Ishikawa (cell line): ENCODE results near the gene TBC1D5.

Experiments
- CEBPB ChIP-seq: IDR thresholded peaks from 2 replicates; pipeline ENCODE4 v1.6.1; 2012
- CREB1 ChIP-seq: IDR thresholded peaks from 2 replicates; pipeline ENCODE4 v1.6.1; 2012; ENCODE audit warnings: low read depth
- EGR1 ChIP-seq: IDR thresholded peaks from 2 replicates; pipeline ENCODE4 v1.6.1; 2012
- EP300 ChIP-seq: IDR thresholded peaks from 2 replicates; pipeline ENCODE4 v1.6.1; 2012; ENCODE audit warnings: borderline replicate concordance
- FOXM1 ChIP-seq: IDR thresholded peaks from 2 replicates; pipeline ENCODE4 v1.6.1; 2012; ENCODE audit warnings: low read depth, borderline replicate concordance
- MAX ChIP-seq: IDR thresholded peaks from 2 replicates; pipeline ENCODE4 v1.6.1; 2012
- NFIC ChIP-seq: IDR thresholded peaks from 2 replicates; pipeline ENCODE4 v1.6.1; 2012
- RAD21 ChIP-seq: IDR thresholded peaks from 2 replicates; pipeline ENCODE4 v1.6.1; 2012; ENCODE audit warnings: low read depth
- REST ChIP-seq: IDR thresholded peaks from 2 replicates; pipeline ENCODE4 v1.6.1; 2012; ENCODE audit warnings: low read depth, mild to moderate bottlenecking
- TAF1 ChIP-seq: IDR thresholded peaks from 2 replicates; pipeline ENCODE4 v1.6.1; 2012; ENCODE audit warnings: low read depth, mild to moderate bottlenecking
- TCF12 ChIP-seq: IDR thresholded peaks from 2 replicates; pipeline ENCODE4 v1.6.1; 2012; ENCODE audit warnings: low read depth
- TEAD4 ChIP-seq: IDR thresholded peaks from 2 replicates; pipeline ENCODE4 v1.6.1; 2012
- USF1 ChIP-seq: IDR thresholded peaks from 2 replicates; pipeline ENCODE4 v1.6.1; 2012
- YY1 ChIP-seq: IDR thresholded peaks from 2 replicates; pipeline ENCODE4 v1.6.1; 2012; ENCODE audit warnings: low read depth
- ZBTB7A ChIP-seq: IDR thresholded peaks from 2 replicates; pipeline ENCODE4 v1.6.1; 2012; ENCODE audit warnings: low read depth

Gene TBC1D5

GRCh38 chr3:17160597-17160996 lies 581.8 kb downstream of the TBC1D5 start:
- no peak for TF ChIP-seq FOXM1
- no peak for TF ChIP-seq USF1

- no peak for TF ChIP-seq CEBPB
- TF ChIP-seq REST, result no peak
- no peak for TF ChIP-seq RAD21
These were observed 583.3 kb downstream of the TBC1D5 start for GRCh38 chr3:17158941-17159682.

GRCh38 chr3:17157713-17158112 lies 584.7 kb downstream of the TBC1D5 start:
- TF ChIP-seq YY1 (no peak), RAD21 (no peak), EP300 (no peak), REST (no peak), TAF1 (no peak), CEBPB (no peak), NFIC (no peak)

- TF ChIP-seq NFIC (no peak), RAD21 (no peak), EP300 (no peak), ZBTB7A (no peak)
These were observed 585.6 kb downstream of the TBC1D5 start for GRCh38 chr3:17156864-17157263.

GRCh38 chr3:17155951-17156350 lies 586.5 kb downstream of the TBC1D5 start:
- TF ChIP-seq NFIC, result no peak
- TF ChIP-seq TEAD4, result no peak
- no peak for TF ChIP-seq FOXM1
- TF ChIP-seq MAX, result no peak
- TF ChIP-seq EGR1, result no peak
- TF ChIP-seq YY1, result no peak
- TF ChIP-seq CEBPB, result no peak
- no peak for TF ChIP-seq CREB1
- no peak for TF ChIP-seq TAF1
- TF ChIP-seq TCF12, result no peak
- no peak for TF ChIP-seq ZBTB7A
- no peak for TF ChIP-seq REST
- no peak for TF ChIP-seq EP300
- no peak for TF ChIP-seq USF1
- no peak for TF ChIP-seq RAD21

GRCh38 chr3:17154941-17155340 lies 587.5 kb downstream of the TBC1D5 start:
- TF ChIP-seq USF1, result no peak
- TF ChIP-seq TAF1, result no peak
- no peak for TF ChIP-seq YY1
